Measurements from ENCODE around the gene PPP2R2B.
A peak's percentile ranks its signal among the peaks of the same experiment; 100 is the strongest.

Gene PPP2R2B

GRCh38 chr5:146533260-146533857 is 345.2 kb downstream of the PPP2R2B start:
- DNase-seq: peak; percentile 84
